CD4-positive, CD25-positive, alpha-beta regulatory T cell (primary cell): ENCODE data around the gene CKMT2. TPM values are rescaled to one million over a fixed set of nuclear protein-coding genes. Genes with fewer than 3 reads are reported as not detected.

Experiments
- ATAC-seq, 2 donors: fragments of 150-1000 bp; cut with Tn5 transposase; one replicate each; pipeline ENCODE4 v1.10.0; 2021; ENCODE audit warnings: low read depth in 2 of 2, moderate number of reproducible peaks in 2 of 2, moderate library complexity in 1 of 2
- DNase-seq, 3 donors: peaks; one replicate each; pipeline versions ENCODE4 v3.0.0 to v3.0.0-alpha.2; 2012 to 2022; ENCODE audit warnings: mixed read lengths in 1 of 3
- H3K27ac ChIP-seq: one replicate; pipeline ENCODE4 v1.7.0; 2013; ENCODE audit warnings: mild to moderate bottlenecking, low read length; ENCODE audit not compliant: insufficient read depth, poor library complexity, severe bottlenecking
- H3K27me3 ChIP-seq: one replicate; pipeline ENCODE4 v1.7.0; 2013; ENCODE audit warnings: low read length; ENCODE audit not compliant: control insufficient read depth, insufficient read depth
- H3K36me3 ChIP-seq: one replicate; pipeline ENCODE4 v1.7.0; 2013; ENCODE audit warnings: mild to moderate bottlenecking, low read length, moderate library complexity; ENCODE audit not compliant: control insufficient read depth, insufficient read depth
- H3K4me1 ChIP-seq: 2 replicates; pipeline ENCODE4 v1.7.0; 2013; ENCODE audit warnings: mild to moderate bottlenecking, low read length; ENCODE audit not compliant: insufficient read depth, control insufficient read depth, poor library complexity, severe bottlenecking
- H3K4me3 ChIP-seq: one replicate; pipeline ENCODE4 v1.7.0; 2013; ENCODE audit warnings: low read depth, mild to moderate bottlenecking, low read length, moderate library complexity
- H3K9me3 ChIP-seq, 2 experiments: 1 replicate in 1 of 2; 2 replicates in 1 of 2; pipeline ENCODE4 v1.7.0; 2013; ENCODE audit warnings: low read length in 2 of 2, mild to moderate bottlenecking in 1 of 2, moderate library complexity in 1 of 2; ENCODE audit not compliant: control insufficient read depth in 2 of 2
- H3K27ac Mint-ChIP-seq, 3 donors: one replicate each; pipeline ENCODE4 v1.8.0; 2020 to 2022; ENCODE audit warnings: mild to moderate bottlenecking in 3 of 3, mixed read lengths in 3 of 3, moderate library complexity in 2 of 3
- H3K27me3 Mint-ChIP-seq: one replicate; pipeline ENCODE4 v1.8.0; 2022; ENCODE audit warnings: mild to moderate bottlenecking, mixed read lengths
- H3K36me3 Mint-ChIP-seq: one replicate; pipeline ENCODE4 v1.8.0; 2020; ENCODE audit warnings: mixed read lengths
- H3K4me1 Mint-ChIP-seq, 4 donors: one replicate each; pipeline ENCODE4 v1.8.0; 2020 to 2022; ENCODE audit warnings: mixed read lengths in 4 of 4, mild to moderate bottlenecking in 1 of 4
- H3K4me3 Mint-ChIP-seq, 4 donors: one replicate each; pipeline ENCODE4 v1.8.0; 2020 to 2022; ENCODE audit warnings: mild to moderate bottlenecking in 4 of 4, mixed read lengths in 4 of 4, moderate library complexity in 3 of 4
- H3K9me3 Mint-ChIP-seq, 7 donors: one replicate each; pipeline ENCODE4 v1.8.0; 2020 to 2022; ENCODE audit warnings: mixed read lengths in 7 of 7, mild to moderate bottlenecking in 3 of 7, moderate library complexity in 2 of 7
- polyA plus RNA-seq, 4 donors: library from polyadenylated mRNA; unstranded; fragments of 300-500 nt; fragmentation: Illumina TruSeq; gene quantifications; one replicate each; pipeline ENCODE4 v1.2.3, GENCODE V29; 2021
- total RNA-seq: library from RNA; stranded (reverse); gene quantifications from one replicate; pipeline ENCODE4 v1.2.3, GENCODE V29; 2022

CKMT2 gene
- total and polyA plus RNA-seq, 5 donors from 2014 or later = 0.25 TPM; not detected in 4

DNA sequence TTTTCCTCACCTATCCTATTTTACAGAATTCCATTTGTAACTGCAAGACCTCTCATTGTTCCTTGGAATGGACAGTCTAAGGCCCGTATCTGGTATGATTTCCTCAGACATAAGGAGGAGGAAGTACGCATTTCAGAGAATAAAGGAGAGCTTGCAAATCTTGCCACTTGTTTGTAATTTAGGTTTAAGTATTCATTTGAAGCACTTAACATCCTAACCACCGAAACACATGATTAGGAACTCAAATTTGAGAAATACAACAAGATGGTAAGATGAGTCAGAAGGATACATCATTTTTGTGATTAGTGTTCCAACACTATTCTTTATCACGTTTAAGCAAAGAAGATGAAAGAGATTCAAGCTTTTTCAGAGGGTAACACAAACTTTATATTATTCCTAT lies 64.4 kb downstream of the CKMT2 start:
- peaks cover 11 to 71% (median 42%) of the 10 kb centered on the region in 4 donors for H3K4me1 Mint-ChIP-seq

GRCh38 chr5:81300921-81301270 lies 67.8 kb downstream of the CKMT2 start:
- ATAC-seq (no peak), DNase-seq (no peak)
- Histone ChIP-seq H3K4me1 (peaks cover 41% of the 10 kb centered on the region), H3K9me3 (no peaks in the 10 kb centered on the region), H3K27ac (peak overlapping the region; percentile 87), H3K27me3 (no peaks in the 10 kb centered on the region), H3K36me3 (peaks cover 6% of the 10 kb centered on the region), H3K4me3 (peak overlapping the region; percentile 96)
- no peaks in the 10 kb centered on the region for H3K27me3 Mint-ChIP-seq
- peak overlapping the region; percentile 91 to 98 (median 94) for H3K4me3 Mint-ChIP-seq
- no peaks in the 10 kb centered on the region for H3K9me3 Mint-ChIP-seq
- H3K27ac Mint-ChIP-seq = peak overlapping the region; percentile 89 to 99 (median 97)
- H3K36me3 Mint-ChIP-seq = peaks cover 6% of the 10 kb centered on the region
- H3K4me1 Mint-ChIP-seq = peaks cover 21 to 76% (median 51%) of the 10 kb centered on the region in 4 donors

More for the DNA sequence above, 64.4 kb downstream of the CKMT2 start:
- H3K9me3 ChIP-seq = peaks cover 0 to 5% of the 10 kb centered on the region in 2 experiments
- H3K27me3 Mint-ChIP-seq = no peaks in the 10 kb centered on the region
- H3K9me3 Mint-ChIP-seq = peaks cover 0 to 13% (median 2%) of the 10 kb centered on the region in 7 donors
- DNase-seq (no peak), ATAC-seq (no peak)
- H3K4me3 ChIP-seq = peak overlapping the region; percentile 4
- peaks cover 8% of the 10 kb centered on the region for H3K36me3 Mint-ChIP-seq
- H3K27me3 ChIP-seq = no peaks in the 10 kb centered on the region
- peaks cover 33% of the 10 kb centered on the region for H3K4me1 ChIP-seq
- peak overlapping the region in 1 of 3 donors; percentile 2 for H3K27ac Mint-ChIP-seq
- peak overlapping the region in 1 of 4 donors; percentile 21 for H3K4me3 Mint-ChIP-seq
- H3K36me3 ChIP-seq = no peaks in the 10 kb centered on the region
- H3K27ac ChIP-seq = peak overlapping the region; percentile 45

- Histone ChIP-seq H3K4me1 (peaks cover 41% of the 10 kb centered on the region), H3K9me3 (no peaks in the 10 kb centered on the region), H3K36me3 (peaks cover 6% of the 10 kb centered on the region), H3K27ac (peak within 1 kb of the TSS; percentile 87), H3K4me3 (peak within 1 kb of the TSS; percentile 96), H3K27me3 (no peaks in the 10 kb centered on the region)
- peak; percentile 89 to 97 (median 93) for DNase-seq
- Mint-ChIP-seq H3K36me3 (peaks cover 6% of the 10 kb centered on the region), H3K4me3 (peak within 1 kb of the TSS; percentile 91 to 98 (median 94)), H3K27me3 (no peaks in the 10 kb centered on the region), H3K4me1 (peaks cover 21 to 80% (median 51%) of the 10 kb centered on the region in 4 donors), H3K27ac (peak within 1 kb of the TSS; percentile 89 to 99 (median 97)), H3K9me3 (no peaks in the 10 kb centered on the region)
- peak; percentile 95 to 96 for ATAC-seq
Observed at GRCh38 chr5:81301271-81302015, 68.3 kb downstream of the CKMT2 start, which contains the start of gene ZCCHC9. ZCCHC9 (plus strand) TSS chr5:81301587; CDS start chr5:81304758, 3,171 bp downstream.

DNA sequence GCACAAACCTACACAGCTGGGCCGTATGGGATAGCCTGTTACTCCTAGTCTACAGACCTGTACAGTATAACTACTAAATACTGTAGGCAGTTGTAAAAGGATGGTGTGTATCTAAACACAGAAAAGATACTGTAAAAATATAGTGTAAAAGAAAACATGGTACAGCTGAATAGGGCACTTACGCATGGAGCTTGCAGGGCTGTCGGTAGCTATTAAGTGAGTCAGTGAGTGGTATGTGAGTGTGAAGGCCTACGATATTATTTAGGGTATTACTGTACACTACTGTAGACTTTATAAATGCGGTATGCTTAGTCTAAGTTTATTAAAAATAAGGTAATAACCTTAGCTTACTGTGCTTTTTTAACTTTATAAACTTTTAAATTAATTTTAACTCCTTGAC lies 69.5 kb downstream of the CKMT2 start:
- H3K36me3 ChIP-seq = peaks cover 6% of the 10 kb centered on the region
- no peaks in the 10 kb centered on the region for H3K9me3 ChIP-seq
- Mint-ChIP-seq H3K9me3 (no peaks in the 10 kb centered on the region), H3K27me3 (no peaks in the 10 kb centered on the region), H3K36me3 (peaks cover 6% of the 10 kb centered on the region), H3K4me1 (peaks cover 21 to 74% (median 50%) of the 10 kb centered on the region in 4 donors), H3K4me3 (peak overlapping the region; percentile 91 to 98 (median 94)), H3K27ac (peak overlapping the region; percentile 89 to 99 (median 97))
- DNase-seq = no peak
- no peak overlapping the region for H3K27ac ChIP-seq
- no peak for ATAC-seq
- peak overlapping the region; percentile 96 for H3K4me3 ChIP-seq
- no peaks in the 10 kb centered on the region for H3K27me3 ChIP-seq
- H3K4me1 ChIP-seq = peaks cover 39% of the 10 kb centered on the region

- Histone ChIP-seq H3K4me3 (no peak overlapping the region), H3K9me3 (no peaks in the 10 kb centered on the region), H3K27ac (no peak overlapping the region), H3K36me3 (peaks cover 6% of the 10 kb centered on the region), H3K27me3 (no peaks in the 10 kb centered on the region), H3K4me1 (peaks cover 38% of the 10 kb centered on the region)
- no peak for DNase-seq
- H3K4me1 Mint-ChIP-seq = peaks cover 21 to 65% (median 48%) of the 10 kb centered on the region in 4 donors
- ATAC-seq = no peak
- H3K4me3 Mint-ChIP-seq = peak overlapping the region; percentile 36 to 84 (median 62)
- H3K27ac Mint-ChIP-seq = peak overlapping the region in 1 of 3 donors; percentile 63
- H3K36me3 Mint-ChIP-seq = peaks cover 9% of the 10 kb centered on the region
- no peaks in the 10 kb centered on the region for H3K27me3 Mint-ChIP-seq
- no peaks in the 10 kb centered on the region for H3K9me3 Mint-ChIP-seq
Observed at GRCh38 chr5:81303563-81303962, 70.4 kb downstream of the CKMT2 start.

DNA sequence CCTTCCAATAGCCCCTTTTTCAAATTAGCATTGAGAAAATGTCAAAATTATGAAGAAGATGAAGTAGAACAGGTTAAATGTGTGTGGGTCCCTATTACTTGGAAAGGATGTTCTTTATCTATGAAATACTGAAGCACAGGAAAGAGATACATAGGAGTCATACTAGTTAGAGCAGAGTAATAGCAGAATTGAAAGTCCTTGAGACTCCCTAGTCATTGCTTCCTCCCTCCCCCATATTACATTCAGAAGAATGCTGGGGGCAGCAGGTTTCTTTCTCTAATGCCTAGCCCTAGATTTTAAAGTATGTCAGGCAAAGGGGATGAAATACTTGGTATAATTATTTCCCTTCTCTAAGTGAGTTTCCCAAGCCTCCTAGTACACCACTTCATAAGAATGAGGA lies 72.7 kb downstream of the CKMT2 start:
- Mint-ChIP-seq H3K4me3 (no peak overlapping the region), H3K27me3 (no peaks in the 10 kb centered on the region), H3K4me1 (peaks cover 14 to 47% (median 34%) of the 10 kb centered on the region in 4 donors), H3K36me3 (peaks cover 23% of the 10 kb centered on the region), H3K27ac (no peak overlapping the region), H3K9me3 (no peaks in the 10 kb centered on the region)
- Histone ChIP-seq H3K27ac (no peak overlapping the region), H3K36me3 (peaks cover 18% of the 10 kb centered on the region), H3K4me3 (no peak overlapping the region), H3K4me1 (peaks cover 18% of the 10 kb centered on the region), H3K27me3 (no peaks in the 10 kb centered on the region), H3K9me3 (no peaks in the 10 kb centered on the region)
- DNase-seq = no peak
- ATAC-seq = no peak

DNA sequence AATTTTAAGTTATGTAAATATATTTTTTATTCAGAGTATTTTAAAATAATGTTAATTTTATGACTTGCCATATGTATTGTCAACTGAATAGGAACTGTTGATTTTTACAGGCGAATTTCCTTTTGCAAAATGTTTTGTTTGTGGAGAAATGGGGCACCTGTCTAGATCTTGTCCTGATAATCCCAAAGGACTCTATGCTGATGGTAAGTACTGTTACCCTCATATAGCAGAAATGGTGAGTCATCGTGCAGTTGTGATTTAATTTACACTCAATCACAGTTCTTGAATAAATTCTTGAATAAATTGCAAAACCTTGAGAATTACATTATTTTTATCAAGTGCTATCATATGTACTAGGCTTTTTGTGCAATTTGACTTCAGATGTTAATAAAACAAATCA lies 75.7 kb downstream of the CKMT2 start:
- Mint-ChIP-seq H3K27me3 (no peaks in the 10 kb centered on the region), H3K36me3 (peaks cover 42% of the 10 kb centered on the region), H3K27ac (no peak overlapping the region), H3K9me3 (no peaks in the 10 kb centered on the region), H3K4me1 (peaks cover 10 to 21% (median 18%) of the 10 kb centered on the region in 4 donors), H3K4me3 (peak overlapping the region in 1 of 4 donors; percentile 21)
- ATAC-seq (no peak), DNase-seq (no peak)
- no peak overlapping the region for H3K4me3 ChIP-seq
- H3K27me3 ChIP-seq = no peaks in the 10 kb centered on the region
- no peak overlapping the region for H3K27ac ChIP-seq
- no peaks in the 10 kb centered on the region for H3K4me1 ChIP-seq
- peaks cover 44% of the 10 kb centered on the region for H3K36me3 ChIP-seq
- H3K9me3 ChIP-seq = no peaks in the 10 kb centered on the region
